MM.1S (cell line): ENCODE data around the gene TFIP11.

ENCODE experiments used
- CTCF ChIP-seq: fragments of 300-600 bp; sonication (generic); IDR thresholded peaks from 2 replicates; pipeline ENCODE4 v1.5.1; 2016; ENCODE audit warnings: antibody characterized with exemption, low read length, mixed read lengths
- EZH2phosphoT487 ChIP-seq: fragments of 300-600 bp; sonication (generic); IDR thresholded peaks from 2 replicates; pipeline ENCODE4 v1.6.1; 2018; ENCODE audit warnings: antibody characterized with exemption, low read length

GRCh38 chr22:26525946-26526564, 13.8 kb upstream of the TFIP11 start:
- TF ChIP-seq CTCF = no peak
- TF ChIP-seq EZH2phosphoT487 = no peak
